ENCODE data around the gene MADD. TPM values are rescaled to one million over a fixed set of nuclear protein-coding genes. Genes with fewer than 3 reads are reported as not detected.

Gene MADD
- total and polyA plus RNA-seq, 2 experiments from 2014 or later, result 13.4 to 43.8 TPM

GRCh38 chr11:47295385-47295784 is 25.5 kb downstream of the MADD start:
- peaks cover 32% of the 10 kb centered on the region for H3K36me3 ChIP-seq (ENCODE audit: insufficient read depth)
- no peaks in the 10 kb centered on the region for H3F3A ChIP-seq (replicated peaks; ENCODE audit: low read depth)
- no peak for TF ChIP-seq ZNF114 (CRISPR knock-in tag; IDR thresholded peaks at IDR 0.05)
- TF ChIP-seq JUNB (IDR thresholded peaks at IDR 0.05; ENCODE audit: unreplicated experiment), result no peak
- TF ChIP-seq EZH2 (IDR thresholded peaks at IDR 0.05; ENCODE audit: low read depth, unreplicated experiment), result no peak
- TF ChIP-seq CREB1 (CRISPR knock-in tag; IDR thresholded peaks at IDR 0.05; ENCODE audit: low read depth), result no peak
- TF ChIP-seq, protein P1, sequence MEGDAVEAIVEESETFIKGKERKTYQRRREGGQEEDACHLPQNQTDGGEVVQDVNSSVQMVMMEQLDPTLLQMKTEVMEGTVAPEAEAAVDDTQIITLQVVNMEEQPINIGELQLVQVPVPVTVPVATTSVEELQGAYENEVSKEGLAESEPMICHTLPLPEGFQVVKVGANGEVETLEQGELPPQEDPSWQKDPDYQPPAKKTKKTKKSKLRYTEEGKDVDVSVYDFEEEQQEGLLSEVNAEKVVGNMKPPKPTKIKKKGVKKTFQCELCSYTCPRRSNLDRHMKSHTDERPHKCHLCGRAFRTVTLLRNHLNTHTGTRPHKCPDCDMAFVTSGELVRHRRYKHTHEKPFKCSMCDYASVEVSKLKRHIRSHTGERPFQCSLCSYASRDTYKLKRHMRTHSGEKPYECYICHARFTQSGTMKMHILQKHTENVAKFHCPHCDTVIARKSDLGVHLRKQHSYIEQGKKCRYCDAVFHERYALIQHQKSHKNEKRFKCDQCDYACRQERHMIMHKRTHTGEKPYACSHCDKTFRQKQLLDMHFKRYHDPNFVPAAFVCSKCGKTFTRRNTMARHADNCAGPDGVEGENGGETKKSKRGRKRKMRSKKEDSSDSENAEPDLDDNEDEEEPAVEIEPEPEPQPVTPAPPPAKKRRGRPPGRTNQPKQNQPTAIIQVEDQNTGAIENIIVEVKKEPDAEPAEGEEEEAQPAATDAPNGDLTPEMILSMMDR (conservative IDR thresholded peaks at IDR 0.05; ENCODE audit: low read depth in 2 of 2), result no peak
- TF ChIP-seq, protein P2, sequence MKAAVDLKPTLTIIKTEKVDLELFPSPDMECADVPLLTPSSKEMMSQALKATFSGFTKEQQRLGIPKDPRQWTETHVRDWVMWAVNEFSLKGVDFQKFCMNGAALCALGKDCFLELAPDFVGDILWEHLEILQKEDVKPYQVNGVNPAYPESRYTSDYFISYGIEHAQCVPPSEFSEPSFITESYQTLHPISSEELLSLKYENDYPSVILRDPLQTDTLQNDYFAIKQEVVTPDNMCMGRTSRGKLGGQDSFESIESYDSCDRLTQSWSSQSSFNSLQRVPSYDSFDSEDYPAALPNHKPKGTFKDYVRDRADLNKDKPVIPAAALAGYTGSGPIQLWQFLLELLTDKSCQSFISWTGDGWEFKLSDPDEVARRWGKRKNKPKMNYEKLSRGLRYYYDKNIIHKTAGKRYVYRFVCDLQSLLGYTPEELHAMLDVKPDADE (IDR thresholded peaks at IDR 0.05), result no peak
- TF ChIP-seq STAT1 (IDR thresholded peaks at IDR 0.05; ENCODE audit: unreplicated experiment), result no peak
- TF ChIP-seq EZH2phosphoT487 (IDR thresholded peaks at IDR 0.05; ENCODE audit: unreplicated experiment), result no peak
- TF ChIP-seq ZNF331 (CRISPR knock-in tag; IDR thresholded peaks at IDR 0.05; ENCODE audit: low read depth), result no peak
- TF ChIP-seq NANOG (IDR thresholded peaks at IDR 0.05; ENCODE audit: borderline replicate concordance), result no peak
- no peak for TF ChIP-seq REST (IDR thresholded peaks at IDR 0.05; ENCODE audit: unreplicated experiment)
- TF ChIP-seq, protein P3, sequence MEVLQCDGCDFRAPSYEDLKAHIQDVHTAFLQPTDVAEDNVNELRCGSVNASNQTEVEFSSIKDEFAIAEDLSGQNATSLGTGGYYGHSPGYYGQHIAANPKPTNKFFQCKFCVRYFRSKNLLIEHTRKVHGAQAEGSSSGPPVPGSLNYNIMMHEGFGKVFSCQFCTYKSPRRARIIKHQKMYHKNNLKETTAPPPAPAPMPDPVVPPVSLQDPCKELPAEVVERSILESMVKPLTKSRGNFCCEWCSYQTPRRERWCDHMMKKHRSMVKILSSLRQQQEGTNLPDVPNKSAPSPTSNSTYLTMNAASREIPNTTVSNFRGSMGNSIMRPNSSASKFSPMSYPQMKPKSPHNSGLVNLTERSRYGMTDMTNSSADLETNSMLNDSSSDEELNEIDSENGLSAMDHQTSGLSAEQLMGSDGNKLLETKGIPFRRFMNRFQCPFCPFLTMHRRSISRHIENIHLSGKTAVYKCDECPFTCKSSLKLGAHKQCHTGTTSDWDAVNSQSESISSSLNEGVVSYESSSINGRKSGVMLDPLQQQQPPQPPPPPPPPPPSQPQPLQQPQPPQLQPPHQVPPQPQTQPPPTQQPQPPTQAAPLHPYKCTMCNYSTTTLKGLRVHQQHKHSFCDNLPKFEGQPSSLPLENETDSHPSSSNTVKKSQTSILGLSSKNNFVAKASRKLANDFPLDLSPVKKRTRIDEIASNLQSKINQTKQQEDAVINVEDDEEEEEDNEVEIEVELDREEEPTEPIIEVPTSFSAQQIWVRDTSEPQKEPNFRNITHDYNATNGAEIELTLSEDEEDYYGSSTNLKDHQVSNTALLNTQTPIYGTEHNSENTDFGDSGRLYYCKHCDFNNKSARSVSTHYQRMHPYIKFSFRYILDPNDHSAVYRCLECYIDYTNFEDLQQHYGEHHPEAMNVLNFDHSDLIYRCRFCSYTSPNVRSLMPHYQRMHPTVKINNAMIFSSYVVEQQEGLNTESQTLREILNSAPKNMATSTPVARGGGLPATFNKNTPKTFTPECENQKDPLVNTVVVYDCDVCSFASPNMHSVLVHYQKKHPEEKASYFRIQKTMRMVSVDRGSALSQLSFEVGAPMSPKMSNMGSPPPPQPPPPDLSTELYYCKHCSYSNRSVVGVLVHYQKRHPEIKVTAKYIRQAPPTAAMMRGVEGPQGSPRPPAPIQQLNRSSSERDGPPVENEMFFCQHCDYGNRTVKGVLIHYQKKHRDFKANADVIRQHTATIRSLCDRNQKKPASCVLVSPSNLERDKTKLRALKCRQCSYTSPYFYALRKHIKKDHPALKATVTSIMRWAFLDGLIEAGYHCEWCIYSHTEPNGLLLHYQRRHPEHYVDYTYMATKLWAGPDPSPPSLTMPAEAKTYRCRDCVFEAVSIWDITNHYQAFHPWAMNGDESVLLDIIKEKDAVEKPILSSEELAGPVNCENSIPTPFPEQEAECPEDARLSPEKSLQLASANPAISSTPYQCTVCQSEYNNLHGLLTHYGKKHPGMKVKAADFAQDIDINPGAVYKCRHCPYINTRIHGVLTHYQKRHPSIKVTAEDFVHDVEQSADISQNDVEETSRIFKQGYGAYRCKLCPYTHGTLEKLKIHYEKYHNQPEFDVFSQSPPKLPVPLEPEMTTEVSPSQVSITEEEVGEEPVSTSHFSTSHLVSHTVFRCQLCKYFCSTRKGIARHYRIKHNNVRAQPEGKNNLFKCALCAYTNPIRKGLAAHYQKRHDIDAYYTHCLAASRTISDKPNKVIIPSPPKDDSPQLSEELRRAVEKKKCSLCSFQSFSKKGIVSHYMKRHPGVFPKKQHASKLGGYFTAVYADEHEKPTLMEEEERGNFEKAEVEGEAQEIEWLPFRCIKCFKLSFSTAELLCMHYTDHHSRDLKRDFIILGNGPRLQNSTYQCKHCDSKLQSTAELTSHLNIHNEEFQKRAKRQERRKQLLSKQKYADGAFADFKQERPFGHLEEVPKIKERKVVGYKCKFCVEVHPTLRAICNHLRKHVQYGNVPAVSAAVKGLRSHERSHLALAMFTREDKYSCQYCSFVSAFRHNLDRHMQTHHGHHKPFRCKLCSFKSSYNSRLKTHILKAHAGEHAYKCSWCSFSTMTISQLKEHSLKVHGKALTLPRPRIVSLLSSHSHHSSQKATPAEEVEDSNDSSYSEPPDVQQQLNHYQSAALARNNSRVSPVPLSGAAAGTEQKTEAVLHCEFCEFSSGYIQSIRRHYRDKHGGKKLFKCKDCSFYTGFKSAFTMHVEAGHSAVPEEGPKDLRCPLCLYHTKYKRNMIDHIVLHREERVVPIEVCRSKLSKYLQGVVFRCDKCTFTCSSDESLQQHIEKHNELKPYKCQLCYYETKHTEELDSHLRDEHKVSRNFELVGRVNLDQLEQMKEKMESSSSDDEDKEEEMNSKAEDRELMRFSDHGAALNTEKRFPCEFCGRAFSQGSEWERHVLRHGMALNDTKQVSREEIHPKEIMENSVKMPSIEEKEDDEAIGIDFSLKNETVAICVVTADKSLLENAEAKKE (CRISPR knock-in tag; IDR thresholded peaks at IDR 0.05), result no peak
- no peak for TF ChIP-seq POLR2AphosphoS5 (IDR thresholded peaks at IDR 0.05; ENCODE audit: low read depth)
- Mint-ChIP-seq H3K27ac (no peak overlapping the region), H3K36me3 (ENCODE audit: low read depth) (peaks cover 76% of the 10 kb centered on the region), H3K4me1 (no peaks in the 10 kb centered on the region), H3K27me3 (ENCODE audit: insufficient read depth, low read depth, poor library complexity) (peaks cover 2% of the 10 kb centered on the region), H3K9me3 (no peaks in the 10 kb centered on the region), H3K4me3 (no peak overlapping the region)
- no peaks in the 10 kb centered on the region for H3K27me3 ChIP-seq (ENCODE audit: insufficient read depth)
- peaks cover 5% of the 10 kb centered on the region for H4K20me1 ChIP-seq (replicated peaks; ENCODE audit: insufficient read depth)
- H2AFZ ChIP-seq, result no peak overlapping the region
- ATAC-seq, result no peak
- DNase-seq (ENCODE audit: low spot score), result no peak
- H3K4me3 ChIP-seq, result no peak overlapping the region
- H3K9me2 ChIP-seq (ENCODE audit: insufficient read depth), result no peaks in the 10 kb centered on the region
- H3K27ac ChIP-seq (ENCODE audit: low read depth), result no peak overlapping the region
- H3K4me1 ChIP-seq (ENCODE audit: insufficient read depth), result no peaks in the 10 kb centered on the region
- H3K4me2 ChIP-seq, result no peak overlapping the region
- no peaks in the 10 kb centered on the region for H3K79me2 ChIP-seq (replicated peaks; ENCODE audit: insufficient read depth)

Data from GM23338 (cell line).